Gastroesophageal sphincter (tissue), 4 donors: ENCODE measurements around the gene MPZL1. TPM values are rescaled to one million over a fixed set of nuclear protein-coding genes. Genes with fewer than 3 reads are reported as not detected.
A peak's percentile ranks its signal among the peaks of the same experiment; 100 is the strongest.

ENCODE experiments used
- ATAC-seq: fragments of 150-250 bp; one replicate; pipeline ENCODE4 v1.9.1; 2016; ENCODE audit warnings: mild to moderate bottlenecking, moderate library complexity
- H3K27ac ChIP-seq, 4 donors: fragments of 200-600 bp; sonication (generic) in 3 of 4; 1 replicate in 3 of 4; 2 replicates in 1 of 4; pipeline ENCODE4 v1.5.1; 2016 to 2019
- H3K27me3 ChIP-seq: fragments of 200-600 bp; sonication (generic); one replicate; pipeline ENCODE4 v1.5.1; 2019
- H3K36me3 ChIP-seq, 2 donors: fragments of 200-600 bp; sonication (generic); one replicate each; pipeline ENCODE4 v1.5.1; 2019; ENCODE audit warnings: control low read depth in 1 of 2
- H3K4me1 ChIP-seq, 3 donors: fragments of 200-600 bp; sonication (generic); 1 replicate in 2 of 3; 2 replicates in 1 of 3; pipeline ENCODE4 v1.5.1; 2016 to 2019; ENCODE audit warnings: control low read depth in 2 of 3
- H3K4me3 ChIP-seq, 2 donors: fragments of 200-600 bp; sonication (generic); one replicate each; pipeline ENCODE4 v1.5.1; 2019; ENCODE audit warnings: mild to moderate bottlenecking in 1 of 2, moderate library complexity in 1 of 2
- H3K9me3 ChIP-seq, 3 donors: fragments of 200-600 bp; sonication (generic); one replicate each; pipeline ENCODE4 v1.5.1; 2017 to 2019; ENCODE audit warnings: control low read depth in 2 of 3
- EP300 ChIP-seq: sonication (generic); formaldehyde crosslinking; IDR thresholded peaks from one replicate; pipeline ENCODE4 v1.6.1; 2017; ENCODE audit warnings: antibody characterized with exemption, mild to moderate bottlenecking
- POLR2A ChIP-seq, 2 donors: fragments of 450-650 bp; IDR thresholded peaks; one replicate each; pipeline ENCODE4 v1.6.1; 2017; ENCODE audit warnings: antibody characterized with exemption in 2 of 2, mild to moderate bottlenecking in 2 of 2, moderate library complexity in 1 of 2
- POLR2AphosphoS5 ChIP-seq: sonication (generic); formaldehyde crosslinking; IDR thresholded peaks from one replicate; pipeline ENCODE4 v1.6.1; 2017; ENCODE audit warnings: antibody characterized with exemption
- WGBS, 2 donors: methylation state at CpG; one replicate each; pipeline ENCODE4 v1.1.5; 2018; ENCODE audit warnings: low coverage in 1 of 2; 5-methylcytosine and 5-hydroxymethylcytosine counted together
- total RNA-seq, 4 donors: library from RNA; depleted of rRNA; stranded (reverse); fragments of >200 nt; gene quantifications; one replicate each; pipeline ENCODE4 v1.1.0, GENCODE V29; 2016
- TF ChIP-seq, protein P1 (sequence below), 4 experiments: fragments of 200-600 bp in 2 of 4; fragments of 450-650 bp in 2 of 4; sonication (generic) in 1 of 4; IDR thresholded peaks; one replicate each; pipeline ENCODE4 v1.5.1; 2017 to 2019; ENCODE audit warnings: antibody characterized with exemption in 4 of 4, mild to moderate bottlenecking in 2 of 4, moderate library complexity in 2 of 4

Gene MPZL1
- total RNA-seq, 4 donors from 2014 or later = 83.7 to 127 (median 95.8) TPM

GRCh38 chr1:167722152-167722869, 529 bp downstream of the MPZL1 start:
- 0% methylated on average over 2 to 5 of the region's 52 CpGs for WGBS, 2 donors

DNA sequence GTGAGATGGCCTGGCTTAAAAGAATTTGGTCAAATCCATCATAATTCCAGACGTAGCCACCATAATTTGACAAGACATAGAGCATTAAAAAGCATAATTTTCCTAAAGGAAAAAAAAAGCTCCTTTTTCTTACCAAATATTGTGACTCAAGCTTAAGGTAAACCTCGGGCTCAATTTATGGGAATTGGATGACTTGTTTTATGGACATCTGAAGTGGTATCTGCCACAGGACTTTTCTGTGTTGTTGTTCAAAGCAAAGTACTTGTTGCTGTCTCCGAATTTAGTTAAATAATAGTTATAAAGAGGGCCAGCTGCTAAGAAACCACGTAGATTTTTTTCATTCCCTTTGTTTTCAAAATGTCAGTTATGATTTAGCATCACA, 1.1 kb downstream of the MPZL1 start:
- no peaks in the 10 kb centered on the region for H3K36me3 ChIP-seq
- no peak for ATAC-seq
- TF ChIP-seq, protein P1, sequence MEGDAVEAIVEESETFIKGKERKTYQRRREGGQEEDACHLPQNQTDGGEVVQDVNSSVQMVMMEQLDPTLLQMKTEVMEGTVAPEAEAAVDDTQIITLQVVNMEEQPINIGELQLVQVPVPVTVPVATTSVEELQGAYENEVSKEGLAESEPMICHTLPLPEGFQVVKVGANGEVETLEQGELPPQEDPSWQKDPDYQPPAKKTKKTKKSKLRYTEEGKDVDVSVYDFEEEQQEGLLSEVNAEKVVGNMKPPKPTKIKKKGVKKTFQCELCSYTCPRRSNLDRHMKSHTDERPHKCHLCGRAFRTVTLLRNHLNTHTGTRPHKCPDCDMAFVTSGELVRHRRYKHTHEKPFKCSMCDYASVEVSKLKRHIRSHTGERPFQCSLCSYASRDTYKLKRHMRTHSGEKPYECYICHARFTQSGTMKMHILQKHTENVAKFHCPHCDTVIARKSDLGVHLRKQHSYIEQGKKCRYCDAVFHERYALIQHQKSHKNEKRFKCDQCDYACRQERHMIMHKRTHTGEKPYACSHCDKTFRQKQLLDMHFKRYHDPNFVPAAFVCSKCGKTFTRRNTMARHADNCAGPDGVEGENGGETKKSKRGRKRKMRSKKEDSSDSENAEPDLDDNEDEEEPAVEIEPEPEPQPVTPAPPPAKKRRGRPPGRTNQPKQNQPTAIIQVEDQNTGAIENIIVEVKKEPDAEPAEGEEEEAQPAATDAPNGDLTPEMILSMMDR (IDR thresholded peaks at IDR 0.05) = no peak
- H3K27me3 ChIP-seq = no peaks in the 10 kb centered on the region
- peak overlapping the region; percentile 73 to 93 for H3K4me3 ChIP-seq
- peaks cover 0 to 63% (median 11%) of the 10 kb centered on the region in 3 donors for H3K4me1 ChIP-seq
- H3K27ac ChIP-seq = peak overlapping the region; percentile 22 to 95 (median 70)
- WGBS, 2 donors = 4 to 15% methylated on average over 4 of the region's 4 CpGs
- no peaks in the 10 kb centered on the region for H3K9me3 ChIP-seq

More at GRCh38 chr1:167722152-167722869, 529 bp downstream of the MPZL1 start:
- no peaks in the 10 kb centered on the region for H3K36me3 ChIP-seq
- TF ChIP-seq EP300 = no peak
- TF ChIP-seq, protein P1 (IDR thresholded peaks at IDR 0.05) = peak in 1 of 4 experiments; percentile 2
- peak; percentile 69 for ATAC-seq
- H3K9me3 ChIP-seq = no peaks in the 10 kb centered on the region
- H3K4me3 ChIP-seq = peak overlapping the region; percentile 73 to 93
- peaks cover 0 to 57% (median 11%) of the 10 kb centered on the region in 3 donors for H3K4me1 ChIP-seq
- H3K27ac ChIP-seq = peak overlapping the region; percentile 48 to 95 (median 92)
- H3K27me3 ChIP-seq = no peaks in the 10 kb centered on the region

DNA sequence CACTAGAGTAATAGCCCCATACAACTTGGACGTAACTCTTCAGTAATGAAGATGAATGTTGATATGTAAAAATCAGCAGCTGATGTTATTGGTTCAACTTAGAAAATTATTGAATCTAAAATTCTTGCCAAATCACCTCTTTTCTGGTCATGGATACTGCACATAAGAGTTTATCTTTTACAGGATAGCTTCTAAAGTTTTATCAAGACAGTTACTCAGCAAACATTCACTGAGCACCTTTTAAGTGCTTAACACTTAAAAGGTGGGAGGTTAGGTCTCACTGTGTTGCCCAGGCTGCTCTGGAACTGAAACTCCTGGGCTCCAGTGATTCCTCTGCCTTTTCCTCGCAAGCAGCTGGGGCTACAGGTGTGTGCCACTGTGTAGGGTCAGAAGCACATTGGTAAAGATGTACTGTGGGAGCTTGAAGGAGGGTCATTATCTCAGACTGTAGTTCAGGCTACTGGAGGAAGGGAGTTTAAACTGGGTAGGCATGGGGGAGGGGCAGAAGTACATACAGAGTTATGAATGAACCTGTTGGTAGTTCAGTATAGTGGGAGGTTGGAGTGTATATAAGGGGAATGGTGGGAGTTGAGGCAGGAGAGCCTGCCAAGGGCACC, 2.0 kb downstream of the MPZL1 start:
- 25 to 42% methylated on average over 1 of the region's 2 CpGs for WGBS, 2 donors
- peak overlapping the region in 1 of 2 donors; percentile 93 for H3K4me3 ChIP-seq
- no peaks in the 10 kb centered on the region for H3K9me3 ChIP-seq
- TF ChIP-seq, protein P1 (IDR thresholded peaks at IDR 0.05) = no peak
- no peak for TF ChIP-seq POLR2A (IDR thresholded peaks at IDR 0.05)
- no peak for TF ChIP-seq EP300
- TF ChIP-seq POLR2AphosphoS5 = no peak
- no peak for ATAC-seq
- H3K4me1 ChIP-seq = peaks cover 0 to 66% (median 11%) of the 10 kb centered on the region in 3 donors
- peak overlapping the region in 2 of 4 donors; percentile 22 to 93 for H3K27ac ChIP-seq
- H3K27me3 ChIP-seq = no peaks in the 10 kb centered on the region
- H3K36me3 ChIP-seq = no peaks in the 10 kb centered on the region

- peak overlapping the region in 2 of 4 donors; percentile 20 to 21 for H3K27ac ChIP-seq
- peaks cover 0 to 60% (median 8%) of the 10 kb centered on the region in 3 donors for H3K4me1 ChIP-seq
- no peaks in the 10 kb centered on the region for H3K27me3 ChIP-seq
- ATAC-seq = no peak
- WGBS, 2 donors = 44 to 60% methylated on average over 1 of the region's 1 CpG
- H3K9me3 ChIP-seq = no peaks in the 10 kb centered on the region
- no peak for TF ChIP-seq EP300
- TF ChIP-seq POLR2AphosphoS5 = no peak
- TF ChIP-seq, protein P1 (IDR thresholded peaks at IDR 0.05) = no peak
- TF ChIP-seq POLR2A (IDR thresholded peaks at IDR 0.05) = no peak
- no peak overlapping the region for H3K4me3 ChIP-seq
- peaks cover 0 to 9% of the 10 kb centered on the region in 2 donors for H3K36me3 ChIP-seq
These were observed 4.2 kb downstream of the MPZL1 start for GRCh38 chr1:167726008-167726407.
